K562 (cell line): ENCODE data around the gene SLC38A1. TPM values are rescaled to one million over a fixed set of nuclear protein-coding genes. Genes with fewer than 3 reads are reported as not detected.

Experiments used
- ATAC-seq: fragments of 200-7000 bp; cut with Tn5 transposase; 3 replicates; pipeline ENCODE4 v1.9.1; 2020; ENCODE audit warnings: moderate library complexity
- BruUV-seq: library from RNA; stranded (reverse); fragments of 400-500 nt; replicated peaks from 2 replicates; lab custom pipeline; 2021; lab: Mats Ljungman, UMichigan
- CTCF ChIA-PET: fragments of 300-600 bp; formaldehyde crosslinking; extraction: SDS; loops from one replicate; lab custom pipeline; 2021; ENCODE audit warnings: low intra/inter-chr PET ratio; lab: Yijun Ruan, JAX
- POLR2A ChIA-PET: fragments of 300-600, 350-650 bp; sonication (Branson Sonifier 250); formaldehyde crosslinking; extraction: SDS; loops from one replicate; lab custom pipeline; 2021; ENCODE audit warnings: antibody characterized with exemption, inconsistent platforms; lab: Yijun Ruan, JAX
- DNase-seq, 4 experiments: peaks; one replicate each; pipeline versions ENCODE4 v3.0.0 to v3.0.0-alpha.2; 2011 to 2018; ENCODE audit warnings: low spot score in 3 of 4, mixed read lengths in 3 of 4; ENCODE audit errors: extremely low read depth in 1 of 4
- FAIRE-seq: peaks from 2 replicates; lab custom pipeline; 2011; peaks lifted over from hg19 to GRCh38; lab: Jason Lieb, UNC
- H2AFZ ChIP-seq: 2 replicates; pipeline ENCODE4 v1.6.0; 2011; ENCODE audit warnings: low read depth, low read length, control low read depth, inconsistent platforms
- H3K27ac ChIP-seq: fragments of 200-600 bp; 3 replicates; pipeline ENCODE4 v1.8.0; 2011; ENCODE audit warnings: low read depth, mild to moderate bottlenecking, control low read depth, inconsistent platforms, low read length, moderate library complexity, mixed read lengths; ENCODE audit errors: extremely low read depth
- H3K27me3 ChIP-seq, 2 experiments: fragments of 300-600 bp in 1 of 2; 2 replicates in 1 of 2; 3 replicates in 1 of 2; pipeline versions ENCODE4 v1.6.0 to v1.8.0; 2011; ENCODE audit warnings: inconsistent platforms in 2 of 2, low read length in 2 of 2, mild to moderate bottlenecking in 1 of 2, mixed read lengths in 1 of 2, moderate library complexity in 1 of 2; ENCODE audit not compliant: control insufficient read depth in 2 of 2, insufficient read depth in 2 of 2
- H3K36me3 ChIP-seq: fragments of 300-600 bp; 3 replicates; pipeline ENCODE4 v1.8.0; 2011; ENCODE audit warnings: mild to moderate bottlenecking, low read length, inconsistent platforms; ENCODE audit not compliant: control insufficient read depth, insufficient read depth
- H3K4me1 ChIP-seq, 2 experiments: fragments of 200-600 bp in 1 of 2; replicated peaks in 1 of 2; 2 replicates in 1 of 2; 3 replicates in 1 of 2; pipeline versions ENCODE4 v1.5.1 to v1.8.0; 2011; ENCODE audit warnings: inconsistent platforms in 2 of 2, low read length in 2 of 2, mild to moderate bottlenecking in 1 of 2, mixed read lengths in 1 of 2, moderate library complexity in 1 of 2; ENCODE audit not compliant: control insufficient read depth in 2 of 2, insufficient read depth in 2 of 2
- H3K4me2 ChIP-seq: 2 replicates; pipeline ENCODE4 v1.6.1; 2011; ENCODE audit warnings: low read length, control low read depth, inconsistent platforms, mixed read lengths; ENCODE audit not compliant: insufficient read depth
- H3K4me3 ChIP-seq: fragments of 200-600 bp; sonication (generic), shearing (Covaris generic); 2 replicates; pipeline ENCODE4 v1.5.1; 2016; ENCODE audit warnings: control low read depth, inconsistent platforms
- H3K79me2 ChIP-seq: fragments of 200-600 bp; 3 replicates; pipeline ENCODE4 v1.8.0; 2011; ENCODE audit warnings: low read length, inconsistent platforms; ENCODE audit not compliant: control insufficient read depth, insufficient read depth
- H3K9ac ChIP-seq, 2 experiments: 2 replicates each; pipeline versions ENCODE4 v1.6.0 to v1.6.1; 2011; ENCODE audit warnings: low read depth in 2 of 2, low read length in 2 of 2, control low read depth in 1 of 2, inconsistent platforms in 1 of 2, mild to moderate bottlenecking in 1 of 2, mixed read lengths in 1 of 2; ENCODE audit not compliant: insufficient read depth in 1 of 2
- H3K9me1 ChIP-seq: one replicate; pipeline ENCODE4 v1.6.0; 2011; ENCODE audit warnings: inconsistent platforms, mild to moderate bottlenecking, low read length, moderate library complexity; ENCODE audit not compliant: control insufficient read depth, insufficient read depth
- H3K9me3 ChIP-seq: replicated peaks from 2 replicates; pipeline ENCODE4 v1.5.1; 2011; ENCODE audit warnings: low read depth, low read length, inconsistent platforms; ENCODE audit not compliant: control insufficient read depth, insufficient read depth
- H4K20me1 ChIP-seq: replicated peaks from 2 replicates; pipeline ENCODE4 v1.6.1; 2011; ENCODE audit warnings: low read length, inconsistent platforms, mixed read lengths; ENCODE audit not compliant: control insufficient read depth, insufficient read depth
- ARNT ChIP-seq, 2 experiments: fragments of 450-650 bp; IDR thresholded peaks; 2 replicates each; pipeline ENCODE4 v1.6.1; 2016; ENCODE audit warnings: mild to moderate bottlenecking in 1 of 2
- CGGBP1 ChIP-seq: fragments of 250-450 bp; sonication (Bioruptor Pico); IDR thresholded peaks from 2 replicates; pipeline ENCODE4 v1.9.0; 2021; ENCODE audit warnings: mild to moderate bottlenecking
- CREBBP ChIP-seq: IDR thresholded peaks from one replicate; pipeline ENCODE4 v1.6.1; 2012; ENCODE audit warnings: low read depth, mild to moderate bottlenecking, control low read depth, inconsistent platforms, low read length
- FUS ChIP-seq: fragments of 200-400 bp; formaldehyde crosslinking; optimal IDR thresholded peaks from 2 replicates; pipeline ENCODE3; 2017; ENCODE audit warnings: low read depth, low read length
- HMG20B ChIP-seq: fragments of 250-450 bp; sonication (Bioruptor Pico); IDR thresholded peaks from 2 replicates; pipeline ENCODE4 v1.5.0; 2021; ENCODE audit warnings: mild to moderate bottlenecking
- MAZ ChIP-seq, 2 experiments: fragments of 450-650 bp in 1 of 2; sonication (generic) in 1 of 2; formaldehyde crosslinking; IDR thresholded peaks in 1 of 2; conservative IDR thresholded peaks in 1 of 2; 2 replicates each; pipeline versions ENCODE4 v1.4.0 to v1.5.0; 2020; ENCODE audit warnings: mild to moderate bottlenecking in 1 of 2, missing genetic modification reagents in 1 of 2
- MCM5 ChIP-seq: fragments of 450-650 bp; IDR thresholded peaks from 2 replicates; pipeline ENCODE4 v1.6.1; 2016; ENCODE audit warnings: low read depth
- NFE2L1 ChIP-seq: fragments of 450-650 bp; IDR thresholded peaks from 2 replicates; pipeline ENCODE4 v1.6.1; 2016; ENCODE audit warnings: missing genetic modification characterization, low read depth, mild to moderate bottlenecking, missing compliant biosample characterization, moderate library complexity, borderline replicate concordance
- POLR2A ChIP-seq: fragments of 450-650 bp; conservative IDR thresholded peaks from 2 replicates; pipeline ENCODE4 v1.6.1; 2016
- POLR2AphosphoS5 ChIP-seq: IDR thresholded peaks from 2 replicates; pipeline ENCODE4 v1.6.1; 2011; ENCODE audit warnings: mild to moderate bottlenecking, low read depth, low read length, moderate library complexity; ENCODE audit not compliant: control insufficient read depth, insufficient read depth
- RHOXF2B ChIP-seq: fragments of 250-450 bp; sonication (Bioruptor Pico); conservative IDR thresholded peaks from 2 replicates; pipeline ENCODE4 v1.5.1; 2021
- TRIM24 ChIP-seq, 2 experiments: fragments of 450-650 bp; IDR thresholded peaks; 2 replicates each; pipeline ENCODE4 v1.6.1; 2016
- U2AF2 ChIP-seq: fragments of 200-400 bp; formaldehyde crosslinking; optimal IDR thresholded peaks from 2 replicates; pipeline ENCODE3; 2017; ENCODE audit warnings: low read depth, mild to moderate bottlenecking, low read length
- WGBS: fragments of 100-300 bp; shearing (Covaris generic); methylation state at CpG from one replicate; pipeline ENCODE4 v1.1.6; 2016; ENCODE audit warnings: low coverage, mixed read lengths; ENCODE audit not compliant: insufficient coverage; ENCODE audit errors: missing lambda C conversion rate; 5-methylcytosine and 5-hydroxymethylcytosine counted together
- in situ Hi-C: fragments of 300-500 bp; cut with MboI; formaldehyde crosslinking; loops from 4 replicates; pipeline ENCODE4 v1.15.0; 2018; ENCODE audit warnings: inconsistent platforms, mixed read lengths
- intact Hi-C: fragments of 100-400 bp; cut with micrococcal nuclease; formaldehyde crosslinking; loops from 2 replicates; pipeline ENCODE4 v1.14.2; 2022
- polyA plus RNA-seq, 8 experiments: library from polyadenylated mRNA; depleted of rRNA in 4 of 8; stranded (reverse) in 5 of 8; unstranded in 3 of 8; fragments of >200 nt; fragmentation: Nextera tagmentation in 2 of 8; fragmentation: Illumina TruSeq in 1 of 8; extraction: Ambion mirVana in 2 of 8; extraction: Trizol in 1 of 8; gene quantifications; 2 replicates each; pipeline versions ENCODE4 v1.2.1 to v1.2.3, GENCODE V29; 2011 to 2014; ENCODE audit warnings: inconsistent platforms in 1 of 8, missing spikeins in 1 of 8
- total RNA-seq, 7 experiments: library from RNA; depleted of rRNA in 6 of 7; stranded (reverse); fragments of >200 nt in 6 of 7; fragmentation: Illumina TruSeq in 2 of 7; extraction: Trizol in 2 of 7; gene quantifications; 2 replicates each; pipeline versions ENCODE4 v1.2.1 to v1.2.3, GENCODE V29; 2011 to 2021; ENCODE audit warnings: low replicate concordance in 1 of 7
- TF ChIP-seq, protein P1 (sequence below): fragments of 450-650 bp; IDR thresholded peaks from 2 replicates; pipeline ENCODE4 v1.6.1; 2016; ENCODE audit warnings: mild to moderate bottlenecking

Gene SLC38A1
- total and polyA plus RNA-seq, 9 of the 15 experiments (the other 6 are each of a cell fraction or from before 2014, with no cell fraction given) = 51.9 to 112 (median 75.0) TPM

- no peak overlapping the region for H3K9ac ChIP-seq
- H3K27ac ChIP-seq = no peak overlapping the region
- BruUV-seq = no TSS peak
- WGBS = 2% methylated on average over 5 of the region's 5 CpGs
- H3K27me3 ChIP-seq = no peaks in the 10 kb centered on the region; a peak in 1 of 5 replicates
- ATAC-seq = no peak
- no peaks in the 10 kb centered on the region for H3K9me3 ChIP-seq
- no peaks in the 10 kb centered on the region for H3K79me2 ChIP-seq
- FAIRE-seq = no peak
- no peaks in the 10 kb centered on the region for H4K20me1 ChIP-seq
- DNase-seq = no peak
- no peak for TF ChIP-seq HMG20B (CRISPR knock-in tag)
- no peak for TF ChIP-seq FUS
- no peak for TF ChIP-seq POLR2AphosphoS5
- TF ChIP-seq CREBBP = no peak
- TF ChIP-seq NFE2L1 (tag) = no peak
- TF ChIP-seq U2AF2 = no peak
- no peak for TF ChIP-seq RHOXF2B (CRISPR knock-in tag)
- no peak for TF ChIP-seq CGGBP1
- no peak for TF ChIP-seq ARNT (IDR thresholded peaks at IDR 0.05)
- no peak for TF ChIP-seq MCM5
- TF ChIP-seq, protein P1, sequence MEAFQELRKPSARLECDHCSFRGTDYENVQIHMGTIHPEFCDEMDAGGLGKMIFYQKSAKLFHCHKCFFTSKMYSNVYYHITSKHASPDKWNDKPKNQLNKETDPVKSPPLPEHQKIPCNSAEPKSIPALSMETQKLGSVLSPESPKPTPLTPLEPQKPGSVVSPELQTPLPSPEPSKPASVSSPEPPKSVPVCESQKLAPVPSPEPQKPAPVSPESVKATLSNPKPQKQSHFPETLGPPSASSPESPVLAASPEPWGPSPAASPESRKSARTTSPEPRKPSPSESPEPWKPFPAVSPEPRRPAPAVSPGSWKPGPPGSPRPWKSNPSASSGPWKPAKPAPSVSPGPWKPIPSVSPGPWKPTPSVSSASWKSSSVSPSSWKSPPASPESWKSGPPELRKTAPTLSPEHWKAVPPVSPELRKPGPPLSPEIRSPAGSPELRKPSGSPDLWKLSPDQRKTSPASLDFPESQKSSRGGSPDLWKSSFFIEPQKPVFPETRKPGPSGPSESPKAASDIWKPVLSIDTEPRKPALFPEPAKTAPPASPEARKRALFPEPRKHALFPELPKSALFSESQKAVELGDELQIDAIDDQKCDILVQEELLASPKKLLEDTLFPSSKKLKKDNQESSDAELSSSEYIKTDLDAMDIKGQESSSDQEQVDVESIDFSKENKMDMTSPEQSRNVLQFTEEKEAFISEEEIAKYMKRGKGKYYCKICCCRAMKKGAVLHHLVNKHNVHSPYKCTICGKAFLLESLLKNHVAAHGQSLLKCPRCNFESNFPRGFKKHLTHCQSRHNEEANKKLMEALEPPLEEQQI = no peak
- TF ChIP-seq MAZ (CRISPR knock-in tag; conservative IDR thresholded peaks at IDR 0.05 in 1 of 2, IDR thresholded peaks at IDR 0.05 in 1 of 2) = no peak
- TF ChIP-seq POLR2A = no peak
- TF ChIP-seq TRIM24 (IDR thresholded peaks at IDR 0.05) = no peak
- TF ChIP-seq, all 486 proteins: peak for 0
- POLR2A ChIA-PET = interaction anchor here (0.6 kb wide), 1 partner anchor 23 kb away, joined by 5 read pairs; no protein-coding TSS in a partner anchor
- CTCF ChIA-PET = no interaction called here
- no peaks in the 10 kb centered on the region for H3K36me3 ChIP-seq
- in situ Hi-C loops (no loop called here), intact Hi-C loops (no loop called here)
- H3K9me1 ChIP-seq = no peaks in the 10 kb centered on the region
- H3K4me3 ChIP-seq = no peak overlapping the region
- no peak overlapping the region for H2AFZ ChIP-seq
- H3K4me2 ChIP-seq = no peak overlapping the region
- H3K4me1 ChIP-seq = no peaks in the 10 kb centered on the region
Measured at GRCh38 chr12:46165191-46165590, 103.7 kb downstream of the SLC38A1 start.
